Rectal smooth muscle tissue (tissue), 1 donor: ENCODE results near the gene APOM.

Experiments used
- H3K27ac ChIP-seq: one replicate; pipeline ENCODE4 v1.7.0; 2013; ENCODE audit warnings: low read depth, low read length, inconsistent platforms
- H3K27me3 ChIP-seq: one replicate; pipeline ENCODE4 v1.7.0; 2013; ENCODE audit warnings: low read length; ENCODE audit not compliant: control insufficient read depth, insufficient read depth
- H3K36me3 ChIP-seq: one replicate; pipeline ENCODE4 v1.7.0; 2013; ENCODE audit warnings: low read length; ENCODE audit not compliant: control insufficient read depth, insufficient read depth
- H3K4me1 ChIP-seq: one replicate; pipeline ENCODE4 v1.7.0; 2013; ENCODE audit warnings: low read length; ENCODE audit not compliant: control insufficient read depth, insufficient read depth
- H3K4me3 ChIP-seq: one replicate; pipeline ENCODE4 v1.7.0; 2013; ENCODE audit warnings: low read length
- H3K9ac ChIP-seq: one replicate; pipeline ENCODE4 v1.7.0; 2013; ENCODE audit warnings: low read length

The APOM gene

GRCh38 chr6:31655349-31656237 lies at the start of gene APOM:
TSS of gene APOM (plus strand) at chr6:31655894. CDS start at chr6:31655967, 73 bp downstream.
- Histone ChIP-seq H3K9ac (no peak within 1 kb of the TSS), H3K4me3 (no peak within 1 kb of the TSS), H3K4me1 (peaks cover 22% of the 10 kb centered on the region), H3K36me3 (peaks cover 8% of the 10 kb centered on the region), H3K27me3 (no peaks in the 10 kb centered on the region), H3K27ac (no peak within 1 kb of the TSS)

DNA sequence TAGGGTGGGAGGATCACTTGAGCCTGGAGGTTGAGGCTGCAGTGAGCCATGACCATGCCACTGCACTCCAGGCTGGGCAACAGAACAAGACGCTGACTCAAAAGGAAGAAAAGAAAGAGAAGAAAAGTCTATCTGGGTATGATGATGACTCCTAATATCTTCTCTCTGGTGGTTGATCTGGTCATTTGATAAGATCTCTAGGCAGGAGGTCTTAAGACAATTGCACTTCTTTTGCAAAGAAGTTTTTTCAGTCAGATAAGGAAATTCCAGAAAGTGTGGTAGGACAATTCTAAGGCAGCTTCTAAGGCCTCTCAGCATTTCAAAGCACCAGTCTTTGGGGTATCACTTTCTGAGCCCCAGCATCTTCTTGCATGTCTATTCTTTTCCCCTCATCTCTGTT lies 48.4 kb upstream of the APOM start:
- H3K9ac ChIP-seq: no peak overlapping the region
- H3K27me3 ChIP-seq: no peaks in the 10 kb centered on the region
- H3K27ac ChIP-seq: no peak overlapping the region
- no peaks in the 10 kb centered on the region for H3K36me3 ChIP-seq
- H3K4me1 ChIP-seq: no peaks in the 10 kb centered on the region
- H3K4me3 ChIP-seq: no peak overlapping the region

GRCh38 chr6:31609519-31610406 lies 45.9 kb upstream of the APOM start:
- Histone ChIP-seq H3K9ac (no peak overlapping the region), H3K4me3 (no peak overlapping the region), H3K27me3 (no peaks in the 10 kb centered on the region), H3K27ac (no peak overlapping the region), H3K36me3 (no peaks in the 10 kb centered on the region), H3K4me1 (no peaks in the 10 kb centered on the region)

DNA sequence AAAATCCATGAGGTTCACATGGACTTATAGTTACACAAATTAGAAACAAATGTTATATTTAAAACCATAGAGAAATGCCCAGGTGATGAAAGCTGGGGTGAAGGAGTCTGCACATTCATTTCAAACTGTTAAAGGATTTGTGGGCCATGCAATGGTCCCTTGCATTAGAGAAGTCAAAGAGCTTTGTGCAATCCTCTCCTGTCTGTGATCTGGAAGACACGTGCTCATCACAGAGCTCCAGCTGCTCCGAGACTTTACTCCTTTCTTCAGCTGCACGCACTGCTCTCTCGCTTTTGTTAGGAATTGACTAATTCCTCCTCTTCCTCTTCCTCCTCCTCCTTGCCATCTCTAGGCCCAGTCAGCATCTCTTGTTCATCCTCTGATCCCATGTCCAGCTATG lies 44.7 kb upstream of the APOM start:
- no peaks in the 10 kb centered on the region for H3K4me1 ChIP-seq
- H3K36me3 ChIP-seq: no peaks in the 10 kb centered on the region
- H3K27ac ChIP-seq: no peak overlapping the region
- no peaks in the 10 kb centered on the region for H3K27me3 ChIP-seq
- H3K4me3 ChIP-seq: no peak overlapping the region
- H3K9ac ChIP-seq: no peak overlapping the region

GRCh38 chr6:31614075-31614619 lies 41.5 kb upstream of the APOM start:
- Histone ChIP-seq H3K4me3 (no peak overlapping the region), H3K27me3 (no peaks in the 10 kb centered on the region), H3K9ac (no peak overlapping the region), H3K4me1 (no peaks in the 10 kb centered on the region), H3K36me3 (no peaks in the 10 kb centered on the region), H3K27ac (no peak overlapping the region)

GRCh38 chr6:31614684-31615578 lies 40.8 kb upstream of the APOM start, which contains the start of gene AIF1:
TSS of gene AIF1 (plus strand) at chr6:31615234. CDS start at chr6:31615330, 96 bp downstream.
- Histone ChIP-seq H3K4me1 (no peaks in the 10 kb centered on the region), H3K27ac (no peak within 1 kb of the TSS), H3K4me3 (peak within 1 kb of the TSS; percentile 27), H3K27me3 (no peaks in the 10 kb centered on the region), H3K36me3 (no peaks in the 10 kb centered on the region), H3K9ac (no peak within 1 kb of the TSS)

DNA sequence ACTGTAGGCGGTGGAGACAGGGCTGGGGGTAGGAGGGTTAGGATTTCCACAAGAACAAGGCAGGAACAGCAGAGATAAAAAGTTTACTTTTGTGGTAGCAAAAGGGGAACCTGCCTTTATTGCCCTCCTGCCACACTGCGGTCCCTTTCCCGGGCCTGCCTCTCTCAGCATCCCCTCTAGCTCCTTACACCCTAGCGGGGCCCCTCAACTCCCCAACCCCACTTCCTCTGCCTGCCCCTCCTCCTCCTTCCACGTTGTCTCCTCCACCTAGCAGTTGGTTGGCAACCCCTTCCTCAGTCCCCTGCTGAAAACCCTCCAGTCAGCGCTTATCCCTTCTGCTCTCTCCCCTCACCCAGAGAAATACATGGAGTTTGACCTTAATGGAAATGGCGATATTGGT lies 39.9 kb upstream of the APOM start:
- no peaks in the 10 kb centered on the region for H3K27me3 ChIP-seq
- H3K9ac ChIP-seq: no peak overlapping the region
- no peak overlapping the region for H3K27ac ChIP-seq
- no peaks in the 10 kb centered on the region for H3K36me3 ChIP-seq
- peak overlapping the region; percentile 27 for H3K4me3 ChIP-seq
- no peaks in the 10 kb centered on the region for H3K4me1 ChIP-seq

- peaks cover 5% of the 10 kb centered on the region for H3K4me1 ChIP-seq
- H3K27ac ChIP-seq: no peak overlapping the region
- no peaks in the 10 kb centered on the region for H3K36me3 ChIP-seq
- no peak overlapping the region for H3K4me3 ChIP-seq
- H3K9ac ChIP-seq: no peak overlapping the region
- peaks cover 2% of the 10 kb centered on the region for H3K27me3 ChIP-seq
These were observed 38.7 kb upstream of the APOM start for GRCh38 chr6:31617010-31617409.

GRCh38 chr6:31619805-31620585 lies 35.7 kb upstream of the APOM start:
- no peak overlapping the region for H3K9ac ChIP-seq
- H3K27me3 ChIP-seq: peaks cover 2% of the 10 kb centered on the region
- H3K36me3 ChIP-seq: peaks cover 11% of the 10 kb centered on the region
- H3K27ac ChIP-seq: peak overlapping the region; percentile 94
- peaks cover 8% of the 10 kb centered on the region for H3K4me1 ChIP-seq
- peak overlapping the region; percentile 55 for H3K4me3 ChIP-seq

DNA sequence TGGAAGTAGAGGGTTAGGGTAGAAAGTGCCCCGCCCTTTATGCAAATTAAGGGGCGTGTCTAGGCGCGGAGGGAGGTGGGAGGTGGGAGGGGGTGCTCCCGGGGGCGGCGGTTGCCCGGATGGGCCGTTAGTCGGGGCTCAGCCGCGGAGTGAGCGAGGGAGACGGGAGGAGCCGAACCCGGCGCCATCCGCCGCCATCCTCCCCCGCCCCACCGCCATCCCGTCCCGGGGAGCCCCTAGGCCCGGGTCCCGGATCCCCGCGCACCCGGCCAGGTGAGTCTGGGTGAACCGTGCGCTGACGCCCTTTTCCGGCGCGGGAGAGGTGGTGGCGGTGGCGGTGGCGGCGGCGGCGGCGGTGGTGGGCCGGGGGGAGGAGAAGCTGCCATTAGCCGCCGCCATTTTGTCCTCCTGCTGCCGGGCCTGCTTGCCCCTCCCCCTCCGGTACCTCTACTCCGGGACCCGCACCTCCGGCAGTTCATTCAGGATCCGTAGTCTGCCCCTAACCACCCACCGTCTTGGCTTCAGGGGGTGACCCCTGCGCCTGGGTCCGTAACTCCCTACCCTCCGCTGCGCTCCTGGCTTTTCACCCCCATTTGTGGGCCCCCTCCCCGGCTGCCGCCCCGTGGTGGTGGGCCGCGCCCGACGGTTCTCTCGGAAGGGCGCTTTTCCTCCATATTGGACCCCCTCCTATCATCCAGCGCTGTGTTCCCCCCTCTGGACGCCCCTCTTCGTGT lies 34.9 kb upstream of the APOM start, which contains the start of gene PRRC2A:
TSS of gene PRRC2A (plus strand) at position 130 of the 734 bp plus-strand sequence. CDS start 2,075 bp downstream, outside the sequence.
- H3K9ac ChIP-seq: peak within 1 kb of the TSS; percentile 92

More for the DNA sequence above, 34.9 kb upstream of the APOM start, which contains the start of gene PRRC2A:
- peak within 1 kb of the TSS; percentile 94 for H3K27ac ChIP-seq
- H3K4me3 ChIP-seq: peak within 1 kb of the TSS; percentile 95
- peaks cover 8% of the 10 kb centered on the region for H3K4me1 ChIP-seq
- peaks cover 2% of the 10 kb centered on the region for H3K27me3 ChIP-seq
- H3K36me3 ChIP-seq: peaks cover 18% of the 10 kb centered on the region
